RPMI8226 (cell line): ENCODE results near the gene CACUL1.
"Not testable (repeated sequence)": the region's sequence is repeated elsewhere in the genome, so short reads cannot be mapped to it uniquely, and the experiment has no call there.

Experiments used
- DNase-seq: peaks from one replicate; pipeline ENCODE4 v3.0.0-alpha.2; 2015

Gene CACUL1

DNA sequence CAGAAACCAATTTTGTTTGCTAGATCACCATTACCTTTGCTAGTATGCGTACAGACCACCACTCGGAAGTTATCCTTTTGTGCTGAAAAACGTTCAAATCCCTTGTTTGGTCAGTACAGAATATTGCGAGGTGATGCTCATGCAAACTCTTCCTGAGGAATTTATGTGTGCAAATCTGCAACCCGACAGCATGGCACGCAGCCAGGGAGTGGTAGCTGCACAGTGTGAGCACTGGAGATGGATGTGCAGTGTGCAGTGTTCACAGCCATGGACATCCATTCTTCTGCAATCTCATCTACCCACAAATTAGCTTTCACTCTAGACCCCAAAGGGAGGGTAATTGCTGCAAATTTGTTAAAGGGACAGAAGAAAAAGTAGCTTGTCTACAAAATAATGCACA lies 72.2 kb downstream of the CACUL1 start:
- DNase-seq = no peak

- DNase-seq = no peak
Measured at GRCh38 chr10:118680197-118680596, 74.6 kb downstream of the CACUL1 start.

GRCh38 chr10:118674226-118674919 lies 80.4 kb downstream of the CACUL1 start:
- no peak for DNase-seq

- no peak for DNase-seq
Measured at GRCh38 chr10:118672766-118673715, 81.7 kb downstream of the CACUL1 start.

- DNase-seq = no peak
Measured at GRCh38 chr10:118672153-118672552, 82.6 kb downstream of the CACUL1 start.

DNA sequence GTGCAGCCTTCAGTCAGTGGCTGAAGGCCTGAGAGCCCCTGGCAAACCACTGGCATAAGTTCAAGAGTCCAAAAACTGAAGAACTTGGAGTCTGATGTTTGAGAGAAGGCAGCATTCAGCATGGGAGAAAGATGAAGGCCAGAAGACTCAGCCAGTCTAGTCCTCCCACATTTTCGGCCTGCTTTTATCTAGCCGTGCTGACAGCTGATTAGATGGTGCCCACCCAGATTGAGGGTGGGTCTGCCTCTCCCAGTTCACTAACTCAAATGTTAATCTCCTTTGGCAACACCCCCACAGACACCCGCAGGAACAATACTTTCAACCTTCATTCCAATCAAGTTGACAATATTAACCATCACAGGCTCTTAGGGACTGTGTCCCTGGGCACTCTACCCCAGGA lies 83.5 kb downstream of the CACUL1 start:
- DNase-seq = not testable (repeated sequence)

DNA sequence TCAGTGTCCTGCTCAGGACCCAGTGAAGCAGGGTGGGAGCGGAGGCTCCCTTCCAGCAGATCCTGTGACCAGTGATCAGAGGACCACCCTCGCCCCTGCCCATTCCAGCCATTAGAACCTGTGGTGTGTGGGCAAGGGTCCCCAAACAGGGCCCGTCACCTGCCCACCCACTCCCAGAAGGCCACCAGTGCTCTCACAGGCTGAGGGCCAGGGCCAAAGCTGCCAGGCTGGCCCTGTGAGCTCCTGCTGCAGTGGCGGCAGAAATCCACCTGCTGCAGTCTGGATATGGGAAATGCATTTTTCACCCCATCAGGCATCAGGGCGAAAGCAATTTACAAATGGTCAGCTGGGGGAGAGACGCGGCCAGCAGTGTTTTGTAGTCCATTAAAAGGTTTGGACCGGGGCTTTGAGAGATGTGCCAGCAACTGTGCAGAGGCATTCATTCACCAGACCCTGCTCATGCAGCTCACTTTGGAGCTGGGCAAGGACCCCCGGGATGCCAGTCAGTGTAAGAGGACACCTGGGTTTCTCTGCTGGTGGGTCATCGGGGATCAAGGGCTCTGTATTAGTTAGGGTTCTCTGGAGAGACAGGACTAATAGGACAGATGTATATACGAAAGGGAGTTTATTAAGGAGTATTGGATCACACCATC lies 84.2 kb downstream of the CACUL1 start:
- DNase-seq = no peak

- DNase-seq = no peak
Measured at GRCh38 chr10:118669835-118670234, 84.9 kb downstream of the CACUL1 start.

- no peak for DNase-seq
Measured at GRCh38 chr10:118669020-118669791, 85.6 kb downstream of the CACUL1 start.

DNA sequence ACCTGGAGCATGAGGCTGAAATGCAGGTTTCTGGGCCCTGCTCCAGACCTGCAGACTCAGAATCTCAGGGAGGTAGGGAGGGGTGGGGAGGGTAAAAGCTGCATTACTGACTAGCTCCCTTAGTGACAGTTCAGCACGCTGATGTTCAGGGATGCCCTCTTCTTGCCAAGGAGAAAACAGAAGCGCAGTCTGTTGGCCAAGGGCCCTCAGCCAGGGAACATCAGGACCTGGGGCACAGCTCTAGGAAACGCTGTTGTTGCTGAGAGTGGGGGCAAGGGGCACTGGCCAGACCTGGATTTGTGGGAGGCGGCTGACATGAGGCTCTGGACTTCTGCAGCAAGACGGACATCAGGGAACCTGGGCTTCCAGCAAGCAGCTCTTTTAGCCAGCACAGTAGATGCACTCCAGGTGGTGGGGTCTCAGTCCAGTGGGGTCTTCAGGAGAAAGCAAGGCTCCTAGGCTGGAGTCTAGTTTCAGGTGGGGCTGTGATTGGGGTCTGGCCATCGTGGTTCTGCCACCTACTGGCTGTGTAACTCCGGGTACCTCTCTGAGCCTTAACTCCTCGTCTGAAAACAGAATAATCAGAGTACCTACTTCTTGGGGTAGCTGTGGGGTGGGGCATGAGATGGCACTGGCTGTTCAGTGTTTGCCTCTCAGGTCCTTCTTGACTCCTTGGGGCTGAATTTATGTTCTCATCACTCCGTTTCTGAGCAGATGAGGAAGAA lies 86.4 kb downstream of the CACUL1 start:
- DNase-seq = no peak

- no peak for DNase-seq
Measured at GRCh38 chr10:118667732-118668131, 87.0 kb downstream of the CACUL1 start.

DNA sequence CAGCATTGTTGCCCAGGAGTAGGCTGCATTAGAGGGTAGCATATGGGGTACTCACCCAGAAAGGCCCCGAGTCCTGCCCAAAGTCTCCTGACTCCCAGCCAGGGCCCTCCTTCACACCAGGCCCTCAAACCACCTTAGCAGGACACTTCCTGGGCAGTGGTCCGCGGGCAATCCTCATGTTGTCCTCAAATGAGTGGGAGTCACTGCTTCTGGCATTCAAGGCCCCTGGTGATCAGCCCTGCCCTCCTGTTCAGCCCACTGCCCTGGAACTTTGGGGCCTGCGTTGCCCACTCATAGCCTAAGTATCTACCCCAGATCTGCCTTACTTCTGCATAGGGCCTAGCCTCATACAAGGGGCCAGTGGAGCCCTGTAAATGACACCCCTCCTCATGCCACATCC lies 88.4 kb downstream of the CACUL1 start:
- DNase-seq = no peak

DNA sequence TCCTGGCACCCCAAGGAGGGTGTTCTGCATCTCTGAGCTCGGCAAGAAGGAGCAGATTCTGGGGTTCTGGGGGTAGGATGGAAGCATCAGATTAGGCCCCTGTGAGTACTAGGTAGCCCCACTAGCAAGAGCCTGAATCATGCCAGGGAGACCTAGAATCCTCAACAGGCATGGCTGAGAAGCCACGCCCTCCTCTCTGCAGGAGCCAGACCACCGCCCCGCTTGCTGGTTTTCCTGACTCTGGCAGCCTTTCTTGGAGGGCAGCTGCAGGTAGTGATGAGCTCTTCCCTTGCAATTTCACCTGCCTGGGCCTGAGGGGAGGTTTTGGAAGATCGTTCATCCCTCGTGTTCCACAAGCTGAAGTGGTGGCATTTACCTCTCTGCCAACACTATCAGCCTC lies 90.4 kb downstream of the CACUL1 start:
- DNase-seq = no peak

DNA sequence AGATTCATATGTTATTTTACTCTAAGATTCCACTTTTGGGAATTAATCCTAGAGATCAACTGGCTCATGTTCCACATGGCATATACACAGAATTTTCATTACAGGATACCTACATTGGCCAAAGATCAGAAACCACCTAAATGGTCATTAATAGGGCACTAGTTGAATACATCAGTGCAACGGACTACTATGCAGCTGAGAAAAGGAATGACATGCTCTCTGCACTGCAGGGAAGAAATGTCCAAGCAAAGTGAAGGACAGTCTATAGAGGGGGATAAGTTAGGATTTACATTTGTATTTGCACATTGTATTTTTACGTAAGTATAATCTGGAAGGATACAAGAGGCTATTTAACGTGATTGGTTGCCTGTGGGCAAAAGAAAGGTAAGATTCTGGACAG lies 91.6 kb downstream of the CACUL1 start:
- DNase-seq = no peak

DNA sequence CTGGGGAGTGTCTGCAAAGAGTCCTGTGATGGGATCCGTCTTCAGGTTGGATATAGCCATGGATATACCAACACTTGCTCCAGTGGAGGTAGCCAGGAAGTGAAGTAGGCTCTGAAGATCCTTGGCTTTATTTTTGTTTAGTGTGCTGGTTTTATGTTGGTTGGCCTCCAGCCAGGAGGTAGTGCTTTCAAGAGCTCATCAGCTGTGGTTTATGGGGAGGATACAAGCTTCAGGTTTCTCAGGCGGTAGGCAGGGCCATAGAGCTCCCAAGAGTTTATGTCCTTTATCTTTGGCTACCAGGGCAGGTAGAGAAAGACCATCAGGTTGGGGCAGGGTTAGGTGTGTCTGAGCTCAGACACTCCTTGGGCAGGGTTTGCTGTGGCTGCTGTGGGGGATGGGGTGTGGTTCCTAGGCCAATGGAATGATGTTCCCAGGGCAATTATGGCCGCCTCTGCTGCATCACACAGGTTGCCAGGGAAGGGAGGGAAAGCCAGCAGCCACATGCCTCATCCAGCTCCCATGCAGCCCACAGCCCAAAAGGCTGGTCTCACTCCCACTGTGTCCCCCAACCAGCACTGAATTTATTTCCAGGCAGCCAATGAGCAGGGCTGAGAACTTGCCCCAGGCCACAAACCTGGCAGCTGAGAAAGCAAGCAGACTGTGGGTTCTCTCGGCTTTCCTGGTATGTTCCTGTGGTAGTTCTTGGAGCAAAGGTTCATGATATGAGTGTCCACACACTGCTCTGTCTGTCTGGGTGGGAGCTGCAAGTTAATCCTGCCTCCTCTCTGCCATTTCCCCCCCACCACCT lies 92.3 kb downstream of the CACUL1 start:
- peak; percentile 56 for DNase-seq

DNA sequence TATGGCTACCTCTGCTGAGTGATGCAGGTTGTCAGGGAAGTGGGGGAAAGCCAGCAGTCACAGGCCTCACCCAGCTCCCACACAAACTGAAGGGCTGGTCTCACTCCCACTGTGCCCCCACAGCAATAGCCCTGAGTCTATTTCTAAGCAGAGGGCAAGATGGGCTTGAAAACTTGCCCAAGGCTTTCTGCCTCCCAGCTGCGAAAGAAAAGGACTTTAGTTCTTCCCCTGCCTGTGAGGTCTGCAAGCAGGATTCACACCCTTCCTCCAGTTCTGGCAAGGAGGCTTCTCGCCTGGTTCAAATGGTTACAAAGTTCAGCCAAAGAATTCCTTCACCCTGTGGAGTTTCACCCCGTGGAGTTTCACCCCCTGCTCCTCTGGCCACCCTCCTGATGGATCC lies 96.0 kb downstream of the CACUL1 start:
- no peak for DNase-seq

- DNase-seq = not testable (repeated sequence)
Measured at GRCh38 chr10:118658168-118658567, 96.6 kb downstream of the CACUL1 start.

- DNase-seq = not testable (repeated sequence)
Measured at GRCh38 chr10:118645294-118645693, 109.5 kb downstream of the CACUL1 start.

DNA sequence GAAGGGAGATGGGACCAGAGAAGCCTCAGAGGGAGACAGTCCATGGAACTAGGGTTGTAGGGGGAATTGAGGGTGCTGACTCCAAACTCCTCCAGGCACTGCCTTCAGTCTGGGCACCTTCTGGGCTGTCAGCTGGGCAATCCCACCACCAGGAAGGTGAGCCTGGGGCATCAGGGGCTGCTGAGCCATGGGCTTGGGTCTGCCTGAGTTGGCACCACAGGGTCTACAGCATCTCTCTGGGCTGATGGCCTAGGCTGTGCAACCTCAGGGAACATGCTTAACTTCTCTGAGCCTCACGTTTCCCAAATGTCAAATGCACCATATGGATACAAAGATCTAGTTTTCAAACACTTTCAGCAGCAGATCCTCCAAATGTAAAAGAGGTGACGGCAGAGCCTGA lies 112.5 kb downstream of the CACUL1 start:
- no peak for DNase-seq

DNA sequence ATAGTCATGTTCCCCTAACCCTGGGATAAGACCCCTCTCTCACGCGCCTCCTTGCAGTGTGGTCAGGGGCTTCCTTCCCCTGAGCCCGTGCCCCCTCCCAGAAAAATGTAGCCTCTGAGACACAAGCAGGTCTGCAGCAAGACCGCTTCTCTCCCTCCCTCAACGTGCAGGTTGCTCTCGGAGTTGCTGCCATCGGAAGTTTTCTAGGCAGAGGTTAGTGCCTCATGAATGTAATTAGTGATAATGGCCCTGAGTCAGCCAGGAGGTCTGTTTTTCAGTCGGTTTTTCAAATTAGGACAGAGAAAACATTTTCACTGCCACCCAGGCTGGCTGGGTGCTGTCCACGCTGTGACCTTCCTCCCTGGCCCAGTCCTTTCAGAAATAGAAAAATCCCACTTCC lies 116.1 kb downstream of the CACUL1 start:
- no peak for DNase-seq
